HepG2 (cell line): ENCODE measurements around the gene GPR89B. TPM values are rescaled to one million over a fixed set of nuclear protein-coding genes. Genes with fewer than 3 reads are reported as not detected.
"Not testable (repeated sequence)": the region's sequence is repeated elsewhere in the genome, so short reads cannot be mapped to it uniquely, and the experiment has no call there.

ENCODE experiments used
- ATAC-seq: fragments of 200-7000 bp; cut with Tn5 transposase; 3 replicates; pipeline ENCODE4 v1.9.1; 2020; ENCODE audit warnings: mild to moderate bottlenecking, moderate library complexity
- BruUV-seq: library from RNA; stranded (reverse); fragments of 400-500 nt; replicated peaks from 2 replicates; lab custom pipeline; 2021; lab: Mats Ljungman, UMichigan
- CTCF ChIA-PET: fragments of 300-600 bp; formaldehyde crosslinking; extraction: SDS; loops from one replicate; lab custom pipeline; 2021; ENCODE audit warnings: low total read pairs, inconsistent platforms, low intra/inter-chr PET ratio; lab: Yijun Ruan, JAX
- POLR2A ChIA-PET: fragments of 350-600 bp; sonication (Branson Sonifier 250); formaldehyde crosslinking; loops from one replicate; lab custom pipeline; 2020; ENCODE audit warnings: antibody characterized with exemption, inconsistent platforms; lab: Yijun Ruan, JAX
- DNase-seq: peaks from one replicate; pipeline ENCODE4 v3.0.0-alpha.2; 2015; ENCODE audit warnings: low spot score
- FAIRE-seq: peaks from 3 replicates; lab custom pipeline; 2011; peaks lifted over from hg19 to GRCh38; lab: Jason Lieb, UNC
- H2AFZ ChIP-seq: one replicate; pipeline ENCODE4 v1.6.1; 2011; ENCODE audit warnings: low read length, inconsistent platforms
- H3K27ac ChIP-seq: fragments of 300-600 bp; 3 replicates; pipeline ENCODE4 v1.8.0; 2011; ENCODE audit warnings: mixed run types, mild to moderate bottlenecking, mixed read lengths, low read length, inconsistent platforms; ENCODE audit not compliant: insufficient read depth; ENCODE audit errors: extremely low read length
- H3K27me3 ChIP-seq, 2 experiments: fragments of 200-600 bp in 1 of 2; 2 replicates in 1 of 2; 3 replicates in 1 of 2; pipeline versions ENCODE4 v1.6.0 to v1.8.0; 2011; ENCODE audit warnings: low read length in 2 of 2, mild to moderate bottlenecking in 2 of 2, moderate library complexity in 2 of 2, inconsistent platforms in 1 of 2; ENCODE audit not compliant: insufficient read depth in 2 of 2, control insufficient read depth in 1 of 2
- H3K36me3 ChIP-seq, 2 experiments: fragments of 200-600 bp in 1 of 2; replicated peaks in 1 of 2; 2 replicates in 1 of 2; 3 replicates in 1 of 2; pipeline versions ENCODE4 v1.5.1 to v1.8.0; 2011; ENCODE audit warnings: low read length in 2 of 2, inconsistent platforms in 1 of 2; ENCODE audit not compliant: insufficient read depth in 2 of 2, control insufficient read depth in 1 of 2
- H3K4me1 ChIP-seq: 2 replicates; pipeline ENCODE4 v1.5.1; 2012; ENCODE audit warnings: low read length, inconsistent platforms; ENCODE audit not compliant: insufficient read depth
- H3K4me2 ChIP-seq: 2 replicates; pipeline ENCODE4 v1.6.0; 2011; ENCODE audit warnings: low read depth, low read length, inconsistent platforms
- H3K4me3 ChIP-seq, 3 experiments: fragments of 200-600 bp in 1 of 3; sonication (generic), shearing (Covaris generic) in 1 of 3; replicated peaks in 1 of 3; 2 replicates each; pipeline ENCODE4 v1.5.1; 2011 to 2016; ENCODE audit warnings: low read length in 3 of 3, inconsistent platforms in 2 of 3, low read depth in 2 of 3, mild to moderate bottlenecking in 2 of 3, control low read depth in 1 of 3, mixed read lengths in 1 of 3; ENCODE audit not compliant: insufficient read depth in 1 of 3
- H3K79me2 ChIP-seq: one replicate; pipeline ENCODE4 v1.6.1; 2011; ENCODE audit warnings: low read length, inconsistent platforms; ENCODE audit not compliant: insufficient read depth
- H3K9ac ChIP-seq: 2 replicates; pipeline ENCODE4 v1.6.0; 2011; ENCODE audit warnings: mild to moderate bottlenecking, low read depth, low read length, inconsistent platforms; ENCODE audit not compliant: insufficient read depth
- H3K9me3 ChIP-seq: 2 replicates; pipeline ENCODE4 v1.5.1; 2012; ENCODE audit warnings: mild to moderate bottlenecking, low read length
- H4K20me1 ChIP-seq: 2 replicates; pipeline ENCODE4 v1.6.0; 2011; ENCODE audit warnings: inconsistent platforms, mild to moderate bottlenecking, low read length, moderate library complexity; ENCODE audit not compliant: insufficient read depth
- WGBS: methylation state at CpG from one replicate; pipeline ENCODE4 v1.1.6; 2017; ENCODE audit warnings: low lambda C conversion rate; 5-methylcytosine and 5-hydroxymethylcytosine counted together
- in situ Hi-C: cut with HindIII; loops from 2 replicates; pipeline ENCODE4 v1.10.0; 2017; ENCODE audit warnings: low pct_unique_long_range_greater_than_20kb; ENCODE audit not compliant: extremely low pct_ligation_motif_present
- intact Hi-C: fragments of 100-400 bp; cut with micrococcal nuclease; formaldehyde crosslinking; loops from one replicate; pipeline ENCODE4 v1.10.0; 2022; ENCODE audit not compliant: unreplicated experiment
- polyA plus RNA-seq, 8 experiments: library from polyadenylated mRNA; depleted of rRNA in 3 of 8; stranded (reverse) in 7 of 8; unstranded in 1 of 8; fragments of >200 nt; fragmentation: Illumina TruSeq in 4 of 8; extraction: Trizol in 4 of 8; gene quantifications; 2 replicates each; pipeline versions ENCODE4 v1.2.1 to v1.2.3, GENCODE V29; 2011 to 2016; ENCODE audit warnings: low read depth in 4 of 8, missing spikeins in 1 of 8, mixed read lengths in 1 of 8; ENCODE audit not compliant: insufficient read depth in 1 of 8
- total RNA-seq, 5 experiments: library from RNA; depleted of rRNA; stranded (reverse); fragments of >200 nt; fragmentation: Illumina TruSeq; extraction: Trizol; gene quantifications; 2 replicates each; pipeline ENCODE4 v1.2.3, GENCODE V29; 2016; ENCODE audit warnings: low read depth in 1 of 5

The GPR89B gene
- total and polyA plus RNA-seq, 2 of the 13 experiments (the other 11 are each of a cell fraction or from before 2014, with no cell fraction given), result 12.2 to 20.1 TPM

GRCh38 chr1:147959680-147960079, 31.5 kb downstream of the GPR89B start:
- CTCF ChIA-PET, FAIRE-seq, DNase-seq, POLR2A ChIA-PET, H3K4me3 ChIP-seq, H4K20me1 ChIP-seq, H3K27ac ChIP-seq, H2AFZ ChIP-seq, ATAC-seq, H3K9me3 ChIP-seq, H3K4me1 ChIP-seq, H3K9ac ChIP-seq, H3K27me3 ChIP-seq, H3K36me3 ChIP-seq, in situ Hi-C loops, H3K79me2 ChIP-seq, H3K4me2 ChIP-seq, BruUV-seq, intact Hi-C loops: not testable (repeated sequence)
- 96% methylated on average over 2 of the region's 2 CpGs for WGBS

DNA sequence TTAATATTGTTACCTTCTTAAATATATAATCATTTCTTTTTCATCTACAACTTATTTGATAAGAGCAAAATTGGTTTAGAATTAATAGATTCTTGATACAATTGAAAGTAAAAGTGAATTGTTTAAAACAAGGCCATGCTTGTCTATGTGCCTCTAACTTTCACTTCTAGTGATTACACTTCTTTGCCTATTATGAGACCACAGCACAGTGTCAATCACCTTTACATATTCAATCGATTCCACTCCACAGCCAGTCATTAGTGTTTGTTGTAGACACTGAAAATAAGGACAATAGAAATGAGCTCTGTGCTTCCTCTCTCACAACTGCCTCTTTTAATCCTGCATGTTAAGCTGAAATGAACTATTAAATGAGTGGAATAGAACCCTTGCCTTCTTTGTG, 36.4 kb downstream of the GPR89B start:
- POLR2A ChIA-PET, intact Hi-C loops, H2AFZ ChIP-seq, CTCF ChIA-PET, BruUV-seq, H3K79me2 ChIP-seq, H3K9ac ChIP-seq, in situ Hi-C loops, ATAC-seq, H3K36me3 ChIP-seq, H3K4me3 ChIP-seq, H3K27me3 ChIP-seq, H3K9me3 ChIP-seq, H3K27ac ChIP-seq, H3K4me1 ChIP-seq, H4K20me1 ChIP-seq, DNase-seq, H3K4me2 ChIP-seq, FAIRE-seq: not testable (repeated sequence)
- no CpG with 5 or more reads among the region's 1 CpG for WGBS

DNA sequence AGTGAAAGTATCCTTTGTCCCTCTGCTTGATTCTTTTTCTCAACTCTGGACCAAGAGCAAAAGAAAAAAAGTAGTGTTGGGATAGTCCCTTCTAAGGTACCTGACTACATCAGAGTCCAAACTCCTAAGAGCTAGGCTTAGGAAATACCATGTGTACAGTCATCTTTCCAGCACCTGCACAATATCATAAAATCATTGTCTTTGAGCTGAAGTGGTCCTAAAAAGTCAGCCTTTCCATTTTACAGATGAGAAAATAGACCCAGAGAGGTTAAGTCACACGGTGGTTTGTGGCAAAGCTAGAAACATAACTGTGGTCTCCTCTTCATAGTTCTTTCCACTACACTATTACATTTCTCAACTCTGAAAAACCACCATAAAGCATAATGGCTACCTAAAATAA, 38.4 kb downstream of the GPR89B start:
- H3K36me3 ChIP-seq, intact Hi-C loops, DNase-seq, H3K4me1 ChIP-seq, H3K27ac ChIP-seq, H4K20me1 ChIP-seq, H3K27me3 ChIP-seq, POLR2A ChIA-PET, H3K9me3 ChIP-seq, BruUV-seq, in situ Hi-C loops, H3K4me2 ChIP-seq, H3K4me3 ChIP-seq, H2AFZ ChIP-seq, H3K9ac ChIP-seq, ATAC-seq, FAIRE-seq, CTCF ChIA-PET, H3K79me2 ChIP-seq: not testable (repeated sequence)
- WGBS, result no CpG with 5 or more reads among the region's 1 CpG

DNA sequence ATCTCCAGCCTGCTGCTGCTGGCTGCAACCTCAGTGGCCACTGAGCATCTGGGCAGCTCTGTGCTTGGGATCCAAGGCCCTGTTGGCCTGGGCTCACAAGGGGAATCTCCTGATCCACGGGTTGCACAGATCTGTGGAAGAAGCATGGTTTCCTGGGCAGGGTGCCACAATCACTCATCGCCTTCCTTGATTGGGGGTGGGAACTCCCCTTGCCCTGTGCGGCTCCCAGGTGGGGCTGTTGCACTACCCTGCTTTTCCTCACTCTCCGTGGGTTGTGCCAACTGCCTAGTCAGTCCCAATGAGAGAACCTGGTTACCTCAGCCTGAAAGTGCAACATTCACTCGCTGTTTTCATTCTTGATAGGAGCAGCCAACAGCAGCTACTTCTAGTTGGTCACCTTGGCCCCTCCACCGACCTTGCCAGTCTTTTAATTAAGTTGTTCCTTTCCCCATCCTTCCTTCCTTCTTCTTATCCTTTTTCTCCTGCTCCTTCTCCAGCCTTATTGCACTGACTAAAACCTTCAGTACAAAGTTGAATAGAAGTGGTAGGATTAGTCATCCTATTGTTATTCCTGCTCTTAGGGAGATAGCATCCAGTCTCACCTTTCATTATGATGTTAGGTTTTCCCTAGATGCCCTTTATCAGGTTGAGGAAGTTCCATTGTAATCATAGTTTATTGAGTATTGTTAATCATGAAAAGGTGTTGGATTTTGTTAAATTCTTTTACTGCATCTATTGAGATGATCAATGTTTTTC, 50.9 kb downstream of the GPR89B start:
- FAIRE-seq, H2AFZ ChIP-seq, H3K9ac ChIP-seq, H3K27me3 ChIP-seq, CTCF ChIA-PET, H4K20me1 ChIP-seq, H3K79me2 ChIP-seq, H3K36me3 ChIP-seq, intact Hi-C loops, H3K4me3 ChIP-seq, POLR2A ChIA-PET, in situ Hi-C loops, DNase-seq, H3K4me1 ChIP-seq, ATAC-seq, BruUV-seq, H3K27ac ChIP-seq, H3K4me2 ChIP-seq, H3K9me3 ChIP-seq: not testable (repeated sequence)
- WGBS, result 94% methylated on average over 2 of the region's 6 CpGs
